DMS 273 (cell line): ENCODE measurements around the gene WNT1.
A peak's percentile ranks its signal among the peaks of the same experiment; 100 is the strongest.

Experiments used
- DNase-seq: peaks from one replicate; lab custom pipeline; 2025; ENCODE audit not compliant: unreplicated experiment; lab: John Stamatoyannopoulos, UW

The WNT1 gene

GRCh38 chr12:48998497-48999353, 20.6 kb downstream of the WNT1 start:
- no peak for DNase-seq

GRCh38 chr12:48999371-49000131, 21.4 kb downstream of the WNT1 start, which contains the start of gene DDN:
Gene DDN (minus strand): TSS chr12:48999375. CDS start chr12:48999287, 88 bp downstream.
- DNase-seq: peak; percentile 89

- DNase-seq: peak; percentile 50
Observed at GRCh38 chr12:49000346-49000745, 22.2 kb downstream of the WNT1 start.

GRCh38 chr12:49008943-49009342, 30.8 kb downstream of the WNT1 start:
- DNase-seq: no peak

- no peak for DNase-seq
Observed at GRCh38 chr12:49010092-49010668, 32.1 kb downstream of the WNT1 start.

- no peak for DNase-seq
Observed at GRCh38 chr12:49012739-49013138, 34.6 kb downstream of the WNT1 start.

GRCh38 chr12:49013428-49013827, 35.3 kb downstream of the WNT1 start:
- no peak for DNase-seq

GRCh38 chr12:49014547-49014946, 36.4 kb downstream of the WNT1 start:
- no peak for DNase-seq

- DNase-seq: no peak
Observed at GRCh38 chr12:49015196-49015595, 37.1 kb downstream of the WNT1 start.

- DNase-seq: peak; percentile 64
Observed at GRCh38 chr12:49017891-49018260, 39.8 kb downstream of the WNT1 start.

GRCh38 chr12:49018261-49019119, 40.4 kb downstream of the WNT1 start, which contains the start of gene PRKAG1:
Gene PRKAG1 (minus strand): TSS chr12:49018776. CDS start chr12:49018740, 36 bp downstream.
- peak; percentile 97 for DNase-seq

GRCh38 chr12:49019120-49019430, 41.0 kb downstream of the WNT1 start:
- DNase-seq: no peak

GRCh38 chr12:49019443-49020324, 41.6 kb downstream of the WNT1 start:
- peak; percentile 69 for DNase-seq

- no peak for DNase-seq
Observed at GRCh38 chr12:49020441-49020840, 42.3 kb downstream of the WNT1 start.

- no peak for DNase-seq
Observed at GRCh38 chr12:49021292-49021915, 43.3 kb downstream of the WNT1 start.

GRCh38 chr12:49022558-49023178, 44.5 kb downstream of the WNT1 start:
- DNase-seq: no peak

GRCh38 chr12:49023812-49024211, 45.7 kb downstream of the WNT1 start:
- DNase-seq: no peak

- DNase-seq: no peak
Observed at GRCh38 chr12:49024543-49024942, 46.4 kb downstream of the WNT1 start.

GRCh38 chr12:49025463-49025862, 47.3 kb downstream of the WNT1 start:
- no peak for DNase-seq
